ENCODE measurements around the gene MPP7.

DNA sequence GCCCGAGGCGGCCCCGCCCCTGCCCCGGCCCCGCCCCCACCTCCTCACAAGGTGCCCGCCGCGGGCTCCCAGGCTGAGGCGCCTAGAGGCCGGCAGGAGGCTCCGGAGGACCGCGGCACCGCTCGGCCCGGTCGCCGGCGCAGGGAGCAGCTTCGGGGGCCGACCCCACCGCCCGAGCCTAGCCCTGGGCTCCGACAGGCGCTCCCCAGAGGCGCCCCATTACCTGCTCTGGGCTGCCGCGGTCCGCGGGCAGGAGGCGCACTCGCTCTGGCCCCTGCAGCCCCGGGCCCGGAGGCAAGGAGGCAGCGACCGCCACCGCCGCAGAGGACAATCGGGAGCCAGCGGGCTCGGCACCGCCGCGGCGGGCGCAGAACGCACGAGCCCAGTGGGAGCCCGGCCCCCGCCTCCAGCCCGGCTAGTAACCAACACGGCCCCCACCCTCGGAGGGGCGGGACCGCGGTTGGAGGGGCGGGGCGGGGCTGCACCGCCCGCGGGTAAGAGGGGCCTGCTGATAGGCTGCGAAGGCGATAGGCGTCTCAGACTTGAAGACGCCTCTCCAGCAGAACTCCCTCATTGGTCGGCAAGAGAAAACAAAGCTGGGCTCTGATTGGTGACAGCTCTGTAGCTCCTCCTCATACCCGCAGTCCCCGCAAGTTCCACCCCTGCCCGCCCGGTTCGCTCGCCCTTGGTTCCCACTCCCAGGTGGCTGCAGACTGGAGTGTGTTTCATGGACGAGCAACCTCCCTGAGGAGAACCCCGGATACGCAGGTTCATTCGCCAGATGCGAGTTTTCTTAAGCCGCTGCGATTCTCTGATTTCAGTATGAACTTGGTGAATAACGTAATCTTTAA lies at the start of gene MPP7:
- TF ChIP-seq CTCF (IDR thresholded peaks at IDR 0.05) (peak; percentile 32 to 63 (median 59)), POLR2A (IDR thresholded peaks at IDR 0.05) (peak in 3 of 4 donors; percentile 26 to 82 (median 70))

All from upper lobe of left lung (tissue), 4 donors.